ENCODE measurements around the gene LRRC7.
"Not testable (repeated sequence)": the region's sequence is repeated elsewhere in the genome, so short reads cannot be mapped to it uniquely, and the experiment has no call there.

LRRC7 gene

DNA sequence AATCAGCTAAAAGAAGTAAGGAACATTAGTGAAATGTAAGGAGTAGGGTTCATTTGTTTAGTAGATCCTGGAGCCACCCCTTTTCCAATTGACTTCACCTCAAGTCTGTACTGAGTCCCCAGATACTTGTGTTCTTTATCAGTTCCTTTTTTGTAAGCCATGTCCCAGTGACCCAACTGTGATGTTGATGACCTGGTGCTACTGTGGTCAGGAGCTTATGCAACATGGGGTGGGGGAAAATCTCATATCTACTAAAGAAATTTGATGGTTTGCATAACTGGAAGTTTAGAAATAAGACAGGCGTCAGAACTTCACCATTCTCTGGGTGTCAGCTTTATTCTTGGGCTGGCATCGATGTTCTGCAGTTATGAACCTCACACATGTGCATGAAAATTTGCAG, 120.5 kb downstream of the LRRC7 start:
- DNase-seq, result no peak
- intact Hi-C loops (cut with DNase I), result no loop called here

GRCh38 chr1:69691179-69691578, 123.5 kb downstream of the LRRC7 start:
- no peak for DNase-seq
- intact Hi-C loops (cut with DNase I), result no loop called here

DNA sequence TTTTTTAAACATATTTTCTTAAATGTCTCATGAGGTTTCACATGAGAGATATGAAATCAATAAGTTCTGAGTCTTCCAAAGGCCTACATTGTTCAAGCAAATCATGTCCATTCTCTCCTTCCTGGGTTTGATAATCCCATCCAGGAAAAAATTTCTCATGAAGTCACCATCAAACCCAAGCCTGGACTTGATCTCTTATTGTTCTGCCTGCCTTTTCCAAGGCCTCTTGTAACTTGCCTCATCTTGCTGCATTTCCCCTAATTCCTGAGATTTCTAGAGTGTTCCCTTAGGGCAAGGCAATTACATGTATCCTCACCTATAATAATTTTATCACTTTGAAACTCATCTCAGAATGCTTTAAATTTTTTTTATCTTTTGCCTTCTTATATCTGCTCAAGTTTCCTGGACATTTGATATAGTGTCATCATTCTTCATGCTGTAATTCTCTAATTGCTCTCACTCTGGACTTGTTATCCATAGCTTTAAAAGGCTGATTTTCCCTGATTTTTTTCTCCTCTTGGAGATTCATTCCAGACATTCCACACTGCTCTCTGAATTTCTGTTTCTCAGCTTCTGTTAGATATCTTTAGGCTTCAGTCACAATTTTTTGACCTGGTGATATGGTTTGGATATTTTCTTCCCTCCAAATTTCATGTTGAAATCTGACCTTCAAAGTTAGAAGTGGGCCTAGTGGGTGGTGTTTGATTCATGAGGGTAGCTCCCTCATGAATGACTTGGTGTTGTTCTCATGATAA, 126.4 kb downstream of the LRRC7 start:
- DNase-seq, result no peak
- intact Hi-C loops (cut with DNase I), result no loop called here

GRCh38 chr1:69697340-69697739, 129.6 kb downstream of the LRRC7 start:
- no peak for DNase-seq
- intact Hi-C loops (cut with DNase I), result no loop called here

DNA sequence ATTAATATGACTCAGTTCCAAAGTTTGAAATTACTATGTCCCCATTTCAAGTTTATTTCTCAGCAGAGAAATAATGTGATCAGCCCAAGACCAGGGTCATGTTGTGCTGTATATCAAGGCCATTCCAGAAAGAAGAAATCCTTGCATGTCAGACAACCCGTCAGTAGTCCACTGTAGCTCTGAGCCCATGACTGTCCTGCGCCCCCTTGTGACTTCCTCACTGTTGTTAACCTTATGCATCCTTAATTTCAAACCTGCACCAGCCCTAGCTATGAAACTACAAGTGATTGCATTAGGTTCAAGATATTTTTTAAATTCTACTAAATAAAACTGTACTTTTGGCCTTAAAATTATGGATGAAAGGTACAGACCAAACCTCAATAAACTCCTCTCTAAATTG, 133.0 kb downstream of the LRRC7 start:
- no peak for DNase-seq
- intact Hi-C loops (cut with DNase I), result no loop called here

- no peak for DNase-seq
- intact Hi-C loops (cut with DNase I), result no loop called here
Measured at GRCh38 chr1:69702085-69702484, 134.4 kb downstream of the LRRC7 start.

DNA sequence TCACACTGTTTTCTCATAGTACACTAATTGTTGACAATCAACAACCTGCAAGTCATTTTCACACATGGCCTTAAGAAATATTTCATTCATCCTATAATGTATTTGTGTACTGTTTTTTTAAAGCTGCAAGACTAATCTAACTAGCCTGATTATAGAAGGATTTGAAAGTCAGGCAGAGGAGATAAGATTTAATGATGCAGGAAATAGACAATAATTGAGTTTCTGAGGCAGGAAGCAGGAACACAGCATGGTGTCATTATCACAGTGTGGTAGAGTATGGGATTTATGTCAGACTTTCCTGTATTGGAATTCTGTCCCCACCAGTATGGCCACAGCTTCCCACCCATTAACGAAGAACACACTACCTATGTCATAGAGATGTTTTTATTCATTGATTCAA, 138.8 kb downstream of the LRRC7 start:
- intact Hi-C loops (cut with DNase I), result no loop called here

GRCh38 chr1:69707103-69707502, 139.4 kb downstream of the LRRC7 start:
- intact Hi-C loops (cut with DNase I), result no loop called here
- DNase-seq, result no peak

More for the DNA sequence above, 138.8 kb downstream of the LRRC7 start:
- no peak for DNase-seq

- intact Hi-C loops (cut with DNase I), result no loop called here
- DNase-seq, result no peak
Measured at GRCh38 chr1:69710484-69711189, 142.9 kb downstream of the LRRC7 start.

DNA sequence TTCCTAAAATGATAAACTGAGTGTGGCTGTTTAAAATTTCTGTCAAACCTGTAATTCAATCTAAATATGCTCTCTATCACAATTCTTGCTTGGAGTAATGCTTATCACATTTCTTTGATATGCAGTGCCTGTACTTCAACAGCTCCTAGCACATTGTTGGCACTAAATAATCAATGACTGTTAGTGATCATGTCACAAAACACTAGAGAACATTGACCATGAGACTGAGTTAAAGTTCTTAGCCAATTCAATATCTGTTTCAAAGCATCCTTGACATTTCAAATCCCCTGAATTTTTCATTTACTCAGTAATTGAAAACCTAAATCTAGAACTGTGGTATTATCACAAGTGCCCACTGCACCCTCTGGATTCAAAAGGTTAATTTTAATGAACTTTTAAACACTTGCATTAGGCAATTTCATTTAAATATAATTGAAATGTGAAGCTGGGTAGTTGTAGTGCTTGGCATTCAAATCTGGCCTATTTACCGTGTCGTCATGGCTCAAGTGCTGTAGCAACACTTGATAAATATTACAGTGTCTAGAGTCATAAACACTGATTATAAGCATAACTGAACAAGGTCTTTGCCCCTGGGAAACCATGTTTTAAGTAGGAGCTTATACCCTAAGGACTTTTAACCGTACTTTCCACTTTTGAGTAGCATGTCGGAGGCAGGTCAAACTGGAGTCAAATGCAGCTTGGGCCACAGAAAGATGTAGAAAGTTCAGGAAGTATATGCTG, 143.6 kb downstream of the LRRC7 start:
- no peak for DNase-seq
- intact Hi-C loops (cut with DNase I), result no loop called here

- DNase-seq; intact Hi-C loops (cut with DNase I): not testable (repeated sequence)
Measured at GRCh38 chr1:69717834-69718233, 150.1 kb downstream of the LRRC7 start.

GRCh38 chr1:69728206-69728605, 160.5 kb downstream of the LRRC7 start:
- no peak for DNase-seq
- intact Hi-C loops (cut with DNase I), result no loop called here

DNA sequence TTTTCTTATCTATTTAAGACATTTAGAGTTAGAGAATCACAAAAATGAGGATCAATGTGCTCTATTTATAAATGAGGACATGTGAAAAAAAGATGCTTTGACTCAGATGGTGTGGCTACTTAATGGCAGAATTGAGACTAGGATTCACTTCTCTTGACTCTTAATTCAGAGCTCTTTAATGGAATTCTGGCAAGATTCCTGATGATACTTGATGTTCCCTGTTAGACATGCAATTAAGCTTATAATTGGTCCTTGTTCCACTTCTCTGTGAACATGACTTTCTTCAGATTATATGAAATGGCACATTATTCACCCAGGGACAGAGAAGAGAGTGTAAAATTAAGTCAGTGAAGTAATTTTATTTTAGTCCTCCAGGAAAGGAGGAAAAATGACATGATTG, 165.3 kb downstream of the LRRC7 start:
- no peak for DNase-seq
- intact Hi-C loops (cut with DNase I), result no loop called here

- DNase-seq, result peak in 1 of 10 donors; percentile 12
- intact Hi-C loops (cut with DNase I), result loop anchor here (2.0 kb wide), 1 partner anchor 169 kb away; no protein-coding TSS in a partner anchor
Measured at GRCh38 chr1:69737527-69738185, 169.9 kb downstream of the LRRC7 start.

- intact Hi-C loops (cut with DNase I), result no loop called here
- no peak for DNase-seq
Measured at GRCh38 chr1:69738458-69739250, 170.9 kb downstream of the LRRC7 start.

GRCh38 chr1:69739251-69739605, 171.5 kb downstream of the LRRC7 start:
- DNase-seq, result peak in 1 of 10 donors; percentile 53
- intact Hi-C loops (cut with DNase I), result no loop called here

GRCh38 chr1:69743146-69743545, 175.4 kb downstream of the LRRC7 start:
- no peak for DNase-seq
- intact Hi-C loops (cut with DNase I), result no loop called here

- DNase-seq, result no peak
- intact Hi-C loops (cut with DNase I), result no loop called here
Measured at GRCh38 chr1:69744381-69744780, 176.7 kb downstream of the LRRC7 start.

DNA sequence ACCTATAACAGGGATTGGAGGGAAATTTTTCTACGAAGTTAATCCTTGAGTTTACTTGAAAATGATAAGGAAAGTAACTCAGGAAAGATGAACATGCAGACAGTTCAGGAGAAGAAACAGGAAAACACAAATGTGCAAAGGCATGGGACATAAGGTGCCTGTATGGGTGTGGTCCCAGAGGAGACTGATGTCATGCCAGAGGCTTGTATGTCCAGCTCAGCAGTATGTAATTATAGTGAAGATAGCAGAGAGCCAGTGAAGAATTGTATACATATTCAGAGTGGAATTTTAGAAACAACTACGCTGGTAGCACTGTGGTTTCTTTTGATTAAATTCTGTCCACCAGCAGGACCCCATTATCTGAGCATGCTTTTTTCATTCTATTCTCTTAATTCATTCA, 179.5 kb downstream of the LRRC7 start:
- intact Hi-C loops (cut with DNase I), result no loop called here
- DNase-seq, result no peak

GRCh38 chr1:69750638-69751037, 182.9 kb downstream of the LRRC7 start:
- intact Hi-C loops (cut with DNase I), result no loop called here
- DNase-seq, result no peak

Measured in posterior cingulate gyrus (tissue), 11 donors.